GM19455 (cell line): Measurements from ENCODE around the gene HMCN2.
"Not testable (repeated sequence)": the region's sequence is repeated elsewhere in the genome, so short reads cannot be mapped to it uniquely, and the experiment has no call there.

Experiments used
- ATAC-seq: cut with Tn5 transposase; IDR thresholded peaks from one replicate; pipeline ENCODE4 v1.9.1; 2021; ENCODE audit not compliant: unreplicated experiment

HMCN2 gene

GRCh38 chr9:130426883-130427282 is 161.3 kb downstream of the HMCN2 start:
- no peak for ATAC-seq

- ATAC-seq = no peak
Measured at GRCh38 chr9:130427326-130427725, 161.8 kb downstream of the HMCN2 start.

GRCh38 chr9:130428086-130428665 is 162.6 kb downstream of the HMCN2 start:
- no peak for ATAC-seq

GRCh38 chr9:130429381-130429780 is 163.8 kb downstream of the HMCN2 start:
- ATAC-seq = no peak

- no peak for ATAC-seq
Measured at GRCh38 chr9:130429831-130430230, 164.3 kb downstream of the HMCN2 start.

- ATAC-seq = no peak
Measured at GRCh38 chr9:130430232-130430631, 164.7 kb downstream of the HMCN2 start.

- ATAC-seq = no peak
Measured at GRCh38 chr9:130430734-130431535, 165.4 kb downstream of the HMCN2 start.

- no peak for ATAC-seq
Measured at GRCh38 chr9:130431536-130432303, 166.2 kb downstream of the HMCN2 start.

- no peak for ATAC-seq
Measured at GRCh38 chr9:130432362-130432761, 166.8 kb downstream of the HMCN2 start.

- ATAC-seq = no peak
Measured at GRCh38 chr9:130432796-130433167, 167.2 kb downstream of the HMCN2 start.

GRCh38 chr9:130433168-130433946 is 167.8 kb downstream of the HMCN2 start:
- no peak for ATAC-seq

- no peak for ATAC-seq
Measured at GRCh38 chr9:130433947-130434262, 168.3 kb downstream of the HMCN2 start.

- not testable (repeated sequence) for ATAC-seq
Measured at GRCh38 chr9:130434656-130435055, 169.1 kb downstream of the HMCN2 start.

- ATAC-seq = no peak
Measured at GRCh38 chr9:130437011-130437789, 171.6 kb downstream of the HMCN2 start.

GRCh38 chr9:130438382-130438981 is 172.9 kb downstream of the HMCN2 start:
- ATAC-seq = no peak

GRCh38 chr9:130441031-130441430 is 175.5 kb downstream of the HMCN2 start:
- no peak for ATAC-seq

GRCh38 chr9:130442746-130443455 is 177.3 kb downstream of the HMCN2 start:
- no peak for ATAC-seq

- ATAC-seq = no peak
Measured at GRCh38 chr9:130443456-130443801, 177.9 kb downstream of the HMCN2 start.

- ATAC-seq = no peak
Measured at GRCh38 chr9:130443840-130444492, 178.4 kb downstream of the HMCN2 start.
